GM23338 (cell line): ENCODE data around the gene IRF1. TPM values are rescaled to one million over a fixed set of nuclear protein-coding genes. Genes with fewer than 3 reads are reported as not detected.
A peak's percentile ranks its signal among the peaks of the same experiment; 100 is the strongest.

Experiments used
- ATAC-seq: fragments of 200-7000 bp; cut with Tn5 transposase; 3 replicates; pipeline ENCODE4 v1.9.1; 2020
- DNase-seq: peaks from one replicate; pipeline ENCODE4 v3.0.0-alpha.2; 2015; ENCODE audit warnings: low spot score
- H2AFZ ChIP-seq: fragments of 200-600 bp; sonication (generic); 2 replicates; pipeline ENCODE4 v1.8.0; 2016; ENCODE audit warnings: antibody characterized with exemption, mild to moderate bottlenecking, moderate library complexity
- H3F3A ChIP-seq: fragments of 200-600 bp; sonication (generic); replicated peaks from 2 replicates; pipeline ENCODE4 v1.8.0; 2017; ENCODE audit warnings: antibody characterized with exemption, mixed run types, low read depth
- H3K27ac ChIP-seq: fragments of 200-600 bp; sonication (generic); 2 replicates; pipeline ENCODE4 v1.6.1; 2016; ENCODE audit warnings: low read depth
- H3K27me3 ChIP-seq: fragments of 200-600 bp; sonication (generic); 2 replicates; pipeline ENCODE4 v1.8.0; 2016; ENCODE audit warnings: mild to moderate bottlenecking, mixed run types, moderate library complexity; ENCODE audit not compliant: insufficient read depth
- H3K36me3 ChIP-seq: fragments of 200-600 bp; sonication (generic); 2 replicates; pipeline ENCODE4 v1.8.0; 2016; ENCODE audit warnings: mild to moderate bottlenecking; ENCODE audit not compliant: insufficient read depth
- H3K4me1 ChIP-seq: fragments of 200-600 bp; sonication (generic); 2 replicates; pipeline ENCODE4 v1.8.0; 2016; ENCODE audit warnings: mild to moderate bottlenecking, moderate library complexity; ENCODE audit not compliant: insufficient read depth
- H3K4me2 ChIP-seq: fragments of 200-600 bp; sonication (generic); 2 replicates; pipeline ENCODE4 v1.7.1; 2017; ENCODE audit warnings: mixed run types
- H3K4me3 ChIP-seq: fragments of 200-600 bp; sonication (generic); 2 replicates; pipeline ENCODE4 v1.6.1; 2016; ENCODE audit warnings: mixed run types
- H3K79me2 ChIP-seq: fragments of 200-600 bp; sonication (generic); replicated peaks from 2 replicates; pipeline ENCODE4 v1.8.0; 2017; ENCODE audit warnings: mild to moderate bottlenecking; ENCODE audit not compliant: insufficient read depth
- H3K9me2 ChIP-seq: fragments of 200-600 bp; sonication (generic); 2 replicates; pipeline ENCODE4 v1.8.0; 2017; ENCODE audit not compliant: insufficient read depth
- H4K20me1 ChIP-seq: fragments of 200-600 bp; sonication (generic); replicated peaks from 2 replicates; pipeline ENCODE4 v1.8.0; 2017; ENCODE audit warnings: mild to moderate bottlenecking; ENCODE audit not compliant: insufficient read depth
- H3K27ac Mint-ChIP-seq: 2 replicates; pipeline ENCODE4 v1.8.0; 2020; ENCODE audit warnings: inconsistent platforms, mild to moderate bottlenecking, moderate library complexity, mixed read lengths
- H3K27me3 Mint-ChIP-seq: 3 replicates; pipeline ENCODE4 v1.8.0; 2022; ENCODE audit warnings: low read depth, mild to moderate bottlenecking, moderate library complexity, mixed read lengths, inconsistent platforms; ENCODE audit not compliant: insufficient read depth, poor library complexity
- H3K36me3 Mint-ChIP-seq: 3 replicates; pipeline ENCODE4 v1.8.0; 2021; ENCODE audit warnings: low read depth, mild to moderate bottlenecking, inconsistent platforms, moderate library complexity, mixed read lengths
- H3K4me1 Mint-ChIP-seq: 3 replicates; pipeline ENCODE4 v1.8.0; 2020; ENCODE audit warnings: mild to moderate bottlenecking, inconsistent platforms, mixed read lengths
- H3K4me3 Mint-ChIP-seq: 3 replicates; pipeline ENCODE4 v1.8.0; 2021; ENCODE audit warnings: moderate library complexity, mild to moderate bottlenecking, inconsistent platforms, mixed read lengths
- H3K9me3 Mint-ChIP-seq: 3 replicates; pipeline ENCODE4 v1.8.0; 2020; ENCODE audit warnings: moderate library complexity, mild to moderate bottlenecking, inconsistent platforms, mixed read lengths
- NANOG ChIP-seq: IDR thresholded peaks from 2 replicates; pipeline ENCODE4 v1.6.1; 2016; ENCODE audit warnings: antibody characterized with exemption, borderline replicate concordance
- ZNF331 ChIP-seq: fragments of 250-450 bp; sonication (Bioruptor Pico); IDR thresholded peaks from 2 replicates; pipeline ENCODE4 v1.5.0; 2020; ENCODE audit warnings: low read depth, mild to moderate bottlenecking, moderate library complexity
- polyA plus RNA-seq: library from polyadenylated mRNA; unstranded; fragments of >200 nt; fragmentation: Nextera tagmentation; extraction: Ambion mirVana; gene quantifications from 2 replicates; pipeline ENCODE4 v1.2.1, GENCODE V29; 2016
- total RNA-seq: library from RNA; depleted of rRNA; stranded (reverse); fragments of >200 nt; shearing (Covaris generic); gene quantifications from 2 replicates; pipeline ENCODE4 v1.2.3, GENCODE V29; 2014
- TF ChIP-seq, protein P1 (sequence below): IDR thresholded peaks from 2 replicates; pipeline ENCODE4 v1.6.1; 2016; ENCODE audit warnings: antibody characterized with exemption
- TF ChIP-seq, protein P2 (sequence below): IDR thresholded peaks from one replicate; pipeline ENCODE4 v1.6.1; 2018; ENCODE audit warnings: antibody characterized with exemption; ENCODE audit not compliant: unreplicated experiment
- TF ChIP-seq, protein P3 (sequence below), 2 experiments: fragments of 200-600 bp in 1 of 2; sonication (generic) in 1 of 2; conservative IDR thresholded peaks; 2 replicates each; pipeline versions ENCODE4 v1.5.1 to v1.6.1; 2016 to 2017; ENCODE audit warnings: antibody characterized with exemption in 2 of 2, low read depth in 2 of 2, mild to moderate bottlenecking in 2 of 2, moderate library complexity in 1 of 2

Gene IRF1
- total and polyA plus RNA-seq, 2 experiments from 2014 or later, result 6.9 to 8.6 TPM

DNA sequence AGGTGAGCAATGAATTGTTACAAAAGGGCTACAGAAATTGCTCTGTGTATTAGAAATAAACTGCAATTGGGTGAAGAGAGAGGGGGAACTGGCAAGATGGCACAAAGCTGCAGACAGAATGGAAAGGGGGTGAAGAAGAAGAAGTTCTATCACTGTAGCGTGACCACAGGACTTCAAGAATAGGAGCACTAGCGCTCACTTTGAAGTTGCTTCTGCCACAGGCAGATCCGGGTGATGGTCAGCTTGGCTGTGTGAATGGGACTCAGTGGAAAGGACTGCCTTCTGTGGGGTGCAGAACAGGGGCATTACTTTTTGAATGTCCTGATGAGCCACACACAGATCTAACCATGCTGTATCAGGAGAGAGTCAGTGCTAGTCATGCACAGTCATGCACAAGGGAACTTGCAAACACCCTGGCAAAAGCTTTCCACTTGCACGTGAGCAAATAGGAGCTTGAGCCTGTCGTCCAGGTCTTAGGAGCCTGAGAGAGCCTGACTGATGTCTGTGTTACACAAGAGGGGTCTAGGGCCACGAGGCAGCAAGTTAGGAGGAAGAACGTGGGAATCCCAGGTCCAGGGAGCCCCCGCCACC lies 36.5 kb upstream of the IRF1 start (continued):
- TF ChIP-seq, protein P1, sequence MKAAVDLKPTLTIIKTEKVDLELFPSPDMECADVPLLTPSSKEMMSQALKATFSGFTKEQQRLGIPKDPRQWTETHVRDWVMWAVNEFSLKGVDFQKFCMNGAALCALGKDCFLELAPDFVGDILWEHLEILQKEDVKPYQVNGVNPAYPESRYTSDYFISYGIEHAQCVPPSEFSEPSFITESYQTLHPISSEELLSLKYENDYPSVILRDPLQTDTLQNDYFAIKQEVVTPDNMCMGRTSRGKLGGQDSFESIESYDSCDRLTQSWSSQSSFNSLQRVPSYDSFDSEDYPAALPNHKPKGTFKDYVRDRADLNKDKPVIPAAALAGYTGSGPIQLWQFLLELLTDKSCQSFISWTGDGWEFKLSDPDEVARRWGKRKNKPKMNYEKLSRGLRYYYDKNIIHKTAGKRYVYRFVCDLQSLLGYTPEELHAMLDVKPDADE, result no peak
- TF ChIP-seq NANOG, result no peak
- no peak for TF ChIP-seq ZNF331

DNA sequence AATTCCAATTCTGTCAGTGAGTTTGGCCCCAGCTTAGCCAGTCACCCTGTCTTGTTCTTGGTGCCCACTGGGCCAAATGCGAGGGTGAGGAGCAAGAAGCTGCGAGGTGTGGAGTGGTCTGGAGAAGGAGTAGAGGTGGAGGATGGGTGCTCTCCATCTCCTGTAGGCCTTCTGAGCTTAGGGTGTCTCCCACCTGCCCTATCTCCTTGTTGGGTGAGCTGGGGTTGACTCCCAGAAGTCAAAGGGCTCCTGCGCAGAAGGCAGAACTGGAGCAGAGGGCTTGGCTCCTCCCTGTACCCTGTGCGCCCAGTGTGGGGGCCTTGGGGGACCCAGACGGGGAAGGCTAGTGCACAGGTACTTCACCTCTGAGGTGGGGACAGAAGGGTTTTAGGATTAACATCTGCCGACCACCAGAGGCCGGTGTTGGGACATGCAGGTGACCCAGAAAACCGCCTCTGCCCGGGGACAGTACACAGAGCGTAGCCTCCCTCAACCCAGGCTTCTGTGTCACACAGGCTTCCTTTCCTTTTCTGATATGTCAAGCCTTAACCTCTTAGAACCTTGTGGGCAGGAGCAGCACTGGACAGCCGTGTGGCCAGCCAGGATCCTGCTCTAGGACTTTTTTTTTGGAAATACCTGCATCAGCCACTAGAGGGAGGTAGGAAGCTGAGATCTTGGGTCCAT lies 35.9 kb upstream of the IRF1 start:
- TF ChIP-seq, protein P2, sequence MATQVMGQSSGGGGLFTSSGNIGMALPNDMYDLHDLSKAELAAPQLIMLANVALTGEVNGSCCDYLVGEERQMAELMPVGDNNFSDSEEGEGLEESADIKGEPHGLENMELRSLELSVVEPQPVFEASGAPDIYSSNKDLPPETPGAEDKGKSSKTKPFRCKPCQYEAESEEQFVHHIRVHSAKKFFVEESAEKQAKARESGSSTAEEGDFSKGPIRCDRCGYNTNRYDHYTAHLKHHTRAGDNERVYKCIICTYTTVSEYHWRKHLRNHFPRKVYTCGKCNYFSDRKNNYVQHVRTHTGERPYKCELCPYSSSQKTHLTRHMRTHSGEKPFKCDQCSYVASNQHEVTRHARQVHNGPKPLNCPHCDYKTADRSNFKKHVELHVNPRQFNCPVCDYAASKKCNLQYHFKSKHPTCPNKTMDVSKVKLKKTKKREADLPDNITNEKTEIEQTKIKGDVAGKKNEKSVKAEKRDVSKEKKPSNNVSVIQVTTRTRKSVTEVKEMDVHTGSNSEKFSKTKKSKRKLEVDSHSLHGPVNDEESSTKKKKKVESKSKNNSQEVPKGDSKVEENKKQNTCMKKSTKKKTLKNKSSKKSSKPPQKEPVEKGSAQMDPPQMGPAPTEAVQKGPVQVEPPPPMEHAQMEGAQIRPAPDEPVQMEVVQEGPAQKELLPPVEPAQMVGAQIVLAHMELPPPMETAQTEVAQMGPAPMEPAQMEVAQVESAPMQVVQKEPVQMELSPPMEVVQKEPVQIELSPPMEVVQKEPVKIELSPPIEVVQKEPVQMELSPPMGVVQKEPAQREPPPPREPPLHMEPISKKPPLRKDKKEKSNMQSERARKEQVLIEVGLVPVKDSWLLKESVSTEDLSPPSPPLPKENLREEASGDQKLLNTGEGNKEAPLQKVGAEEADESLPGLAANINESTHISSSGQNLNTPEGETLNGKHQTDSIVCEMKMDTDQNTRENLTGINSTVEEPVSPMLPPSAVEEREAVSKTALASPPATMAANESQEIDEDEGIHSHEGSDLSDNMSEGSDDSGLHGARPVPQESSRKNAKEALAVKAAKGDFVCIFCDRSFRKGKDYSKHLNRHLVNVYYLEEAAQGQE, result no peak
- TF ChIP-seq, protein P3, sequence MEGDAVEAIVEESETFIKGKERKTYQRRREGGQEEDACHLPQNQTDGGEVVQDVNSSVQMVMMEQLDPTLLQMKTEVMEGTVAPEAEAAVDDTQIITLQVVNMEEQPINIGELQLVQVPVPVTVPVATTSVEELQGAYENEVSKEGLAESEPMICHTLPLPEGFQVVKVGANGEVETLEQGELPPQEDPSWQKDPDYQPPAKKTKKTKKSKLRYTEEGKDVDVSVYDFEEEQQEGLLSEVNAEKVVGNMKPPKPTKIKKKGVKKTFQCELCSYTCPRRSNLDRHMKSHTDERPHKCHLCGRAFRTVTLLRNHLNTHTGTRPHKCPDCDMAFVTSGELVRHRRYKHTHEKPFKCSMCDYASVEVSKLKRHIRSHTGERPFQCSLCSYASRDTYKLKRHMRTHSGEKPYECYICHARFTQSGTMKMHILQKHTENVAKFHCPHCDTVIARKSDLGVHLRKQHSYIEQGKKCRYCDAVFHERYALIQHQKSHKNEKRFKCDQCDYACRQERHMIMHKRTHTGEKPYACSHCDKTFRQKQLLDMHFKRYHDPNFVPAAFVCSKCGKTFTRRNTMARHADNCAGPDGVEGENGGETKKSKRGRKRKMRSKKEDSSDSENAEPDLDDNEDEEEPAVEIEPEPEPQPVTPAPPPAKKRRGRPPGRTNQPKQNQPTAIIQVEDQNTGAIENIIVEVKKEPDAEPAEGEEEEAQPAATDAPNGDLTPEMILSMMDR (conservative IDR thresholded peaks at IDR 0.05; ENCODE audit: low read depth in 2 of 2), result peak; percentile 68 to 97
- Mint-ChIP-seq H3K27ac (no peak overlapping the region), H3K27me3 (peaks cover 11% of the 10 kb centered on the region), H3K4me3 (peak overlapping the region; percentile 51; the same call in 2 of the 3 replicates), H3K4me1 (no peaks in the 10 kb centered on the region), H3K9me3 (peaks cover 3% of the 10 kb centered on the region; the same call in 1 of the 3 replicates), H3K36me3 (no peaks in the 10 kb centered on the region)
- Histone ChIP-seq H3K36me3 (no peaks in the 10 kb centered on the region), H3K79me2 (no peaks in the 10 kb centered on the region), H3F3A (no peaks in the 10 kb centered on the region), H3K27ac (no peak overlapping the region), H3K9me2 (no peaks in the 10 kb centered on the region), H3K4me2 (peak overlapping the region; percentile 24; the same call in 1 of the 2 replicates), H4K20me1 (no peaks in the 10 kb centered on the region), H3K27me3 (no peaks in the 10 kb centered on the region), H3K4me1 (no peaks in the 10 kb centered on the region), H3K4me3 (peak overlapping the region; percentile 21; the same call in 1 of the 2 replicates), H2AFZ (peak overlapping the region; percentile 34; the same call in 1 of the 2 replicates)
- DNase-seq (peak; percentile 90), ATAC-seq (peak; percentile 92)
